Esophagus (tissue), 2 donors: Measurements from ENCODE around the gene FGD5. TPM values are rescaled to one million over a fixed set of nuclear protein-coding genes. Genes with fewer than 3 reads are reported as not detected.

ENCODE experiments used
- H3K27ac ChIP-seq, 2 donors: one replicate each; pipeline ENCODE4 v1.5.1; 2013; ENCODE audit warnings: low read depth in 2 of 2, mild to moderate bottlenecking in 2 of 2, inconsistent platforms in 1 of 2, low read length in 1 of 2, moderate library complexity in 1 of 2
- H3K27me3 ChIP-seq, 2 donors: one replicate each; pipeline ENCODE4 v1.6.1; 2013; ENCODE audit warnings: low read length in 2 of 2, control low read depth in 1 of 2, mild to moderate bottlenecking in 1 of 2; ENCODE audit not compliant: insufficient read depth in 2 of 2, control insufficient read depth in 1 of 2
- H3K36me3 ChIP-seq, 2 donors: one replicate each; pipeline ENCODE4 v1.6.1; 2013; ENCODE audit warnings: low read length in 1 of 2; ENCODE audit not compliant: control insufficient read depth in 2 of 2, insufficient read depth in 2 of 2
- H3K4me1 ChIP-seq, 2 donors: one replicate each; pipeline ENCODE4 v1.6.1; 2013; ENCODE audit warnings: low read length in 1 of 2; ENCODE audit not compliant: control insufficient read depth in 2 of 2, insufficient read depth in 2 of 2
- H3K4me3 ChIP-seq, 2 donors: one replicate each; pipeline ENCODE4 v1.5.1; 2013; ENCODE audit warnings: low read length in 2 of 2, mild to moderate bottlenecking in 2 of 2, low read depth in 1 of 2, moderate library complexity in 1 of 2
- H3K9me3 ChIP-seq, 2 donors: one replicate each; pipeline ENCODE4 v1.6.1; 2013; ENCODE audit warnings: mild to moderate bottlenecking in 2 of 2, low read depth in 1 of 2, low read length in 1 of 2, moderate library complexity in 1 of 2; ENCODE audit not compliant: control insufficient read depth in 2 of 2, insufficient read depth in 1 of 2
- WGBS, 2 donors: extraction: QIAGEN DNeasy Blood & Tissue Kit; methylation state at CpG; one replicate each; pipeline ENCODE4 v1.1.7; 2013; 5-methylcytosine and 5-hydroxymethylcytosine counted together
- polyA plus RNA-seq, 2 donors: library from polyadenylated mRNA; stranded (reverse); fragments of 200-250 nt; gene quantifications; one replicate each; pipeline ENCODE4 v1.2.3, GENCODE V29; 2013
- donor health status: healthy with polysubstance abuse.
- donor health status: Bipolar disorder and iron deficiency.

The FGD5 gene
- polyA plus RNA-seq, 2 donors, result 1.7 TPM

DNA sequence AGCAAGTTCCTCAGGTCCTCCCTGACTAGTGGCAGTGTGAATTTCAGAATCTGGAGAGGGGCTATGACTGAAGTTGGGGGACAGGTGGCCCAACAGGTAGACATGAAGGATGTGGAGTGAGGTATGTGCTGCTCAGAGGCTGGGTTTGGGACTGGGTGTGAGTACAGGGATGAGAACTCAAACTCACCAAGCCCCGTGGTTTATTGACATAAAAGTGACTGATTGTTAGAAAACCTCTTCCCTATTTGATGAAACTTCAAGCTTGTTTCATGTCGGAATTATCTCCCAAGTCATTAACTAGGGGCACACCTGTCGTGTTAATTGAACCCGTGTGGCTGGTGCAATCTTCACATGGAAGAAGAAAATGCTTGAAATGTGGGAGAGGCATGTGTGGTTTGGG is 27.1 kb downstream of the FGD5 start:
- no peaks in the 10 kb centered on the region for H3K36me3 ChIP-seq
- no peaks in the 10 kb centered on the region for H3K9me3 ChIP-seq
- 30 to 37% methylated on average over 4 of the region's 4 CpGs for WGBS, 2 donors
- H3K27ac ChIP-seq, result no peak overlapping the region
- H3K4me3 ChIP-seq, result no peak overlapping the region
- no peaks in the 10 kb centered on the region for H3K27me3 ChIP-seq
- H3K4me1 ChIP-seq, result peaks cover 0 to 6% of the 10 kb centered on the region in 2 donors

DNA sequence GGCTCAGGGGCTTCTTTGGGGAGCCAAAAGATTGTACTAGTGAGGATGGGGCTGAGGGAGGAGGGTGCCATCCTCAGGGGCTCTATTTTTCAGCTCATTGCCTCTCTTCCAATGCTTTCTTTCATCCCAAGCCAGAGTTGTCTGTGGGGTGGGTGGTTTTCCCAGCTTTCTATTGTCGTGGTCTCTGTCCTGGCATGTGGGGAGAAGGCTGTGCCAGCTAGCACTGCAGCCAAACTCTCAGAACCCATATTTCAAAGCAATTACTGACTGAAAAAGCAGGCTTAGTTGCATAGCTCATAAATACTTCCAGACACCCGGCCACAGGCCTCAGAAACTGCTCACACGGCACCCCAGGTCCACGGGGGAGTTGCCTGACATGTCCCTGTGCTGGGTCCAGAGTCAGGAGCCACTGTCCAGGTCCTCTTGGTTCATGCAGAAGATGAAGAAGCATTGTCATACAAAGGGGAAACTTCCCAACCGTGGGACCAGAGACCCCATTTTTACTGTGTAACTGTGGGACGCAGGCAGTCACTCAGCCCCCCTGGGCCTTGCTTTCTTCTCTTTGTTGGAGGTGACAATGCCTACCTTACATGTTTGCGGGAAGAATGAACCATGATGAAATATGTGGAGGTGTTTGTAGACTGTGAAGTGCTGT is 27.6 kb downstream of the FGD5 start:
- no peaks in the 10 kb centered on the region for H3K36me3 ChIP-seq
- H3K27me3 ChIP-seq, result no peaks in the 10 kb centered on the region
- H3K9me3 ChIP-seq, result no peaks in the 10 kb centered on the region
- H3K27ac ChIP-seq, result no peak overlapping the region
- H3K4me1 ChIP-seq, result peaks cover 0 to 6% of the 10 kb centered on the region in 2 donors
- H3K4me3 ChIP-seq, result no peak overlapping the region
- 42 to 45% methylated on average over 7 of the region's 7 CpGs for WGBS, 2 donors

GRCh38 chr3:14847613-14848541 is 29.1 kb downstream of the FGD5 start:
- Histone ChIP-seq H3K27me3 (no peaks in the 10 kb centered on the region), H3K9me3 (no peaks in the 10 kb centered on the region), H3K36me3 (no peaks in the 10 kb centered on the region), H3K4me3 (peak overlapping the region in 1 of 2 donors; percentile 8), H3K27ac (peak overlapping the region in 1 of 2 donors; percentile 26), H3K4me1 (peaks cover 0 to 6% of the 10 kb centered on the region in 2 donors)
- 32% methylated on average over 15 of the region's 15 CpGs for WGBS, 2 donors

GRCh38 chr3:14848906-14849305 is 30.1 kb downstream of the FGD5 start:
- H3K9me3 ChIP-seq, result no peaks in the 10 kb centered on the region

DNA sequence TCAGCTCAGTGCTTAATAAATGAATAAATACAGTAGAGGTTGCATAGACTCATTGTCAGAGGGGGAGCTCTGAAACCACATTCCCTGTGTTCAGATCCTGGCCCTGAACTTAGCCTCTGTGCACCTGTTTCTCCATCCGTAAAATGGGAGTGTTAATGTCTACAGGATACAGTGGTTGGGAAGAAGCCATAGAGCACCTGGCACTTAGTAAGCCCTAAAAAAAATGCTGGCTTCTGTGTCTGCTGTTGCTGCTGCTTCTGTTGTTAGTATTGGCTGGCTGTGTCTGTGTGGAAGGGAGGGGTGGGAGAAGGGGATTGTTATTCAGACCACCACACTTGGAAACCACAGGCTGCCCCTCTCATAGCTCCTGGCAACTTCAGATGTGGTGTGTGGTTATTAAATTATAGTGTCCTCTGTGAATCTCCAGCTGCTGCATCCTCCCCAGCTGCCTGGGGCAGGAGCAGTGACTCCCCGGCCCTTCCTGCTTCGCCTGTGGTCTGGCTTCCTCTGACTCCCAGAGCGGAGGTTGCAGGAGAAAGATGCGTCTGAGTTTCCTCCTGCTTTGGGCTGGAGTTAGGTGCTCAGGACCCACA is 31.0 kb downstream of the FGD5 start:
- WGBS, 2 donors, result 59 to 66% methylated on average over 5 of the region's 5 CpGs
- Histone ChIP-seq H3K27me3 (no peaks in the 10 kb centered on the region), H3K4me1 (peaks cover 0 to 6% of the 10 kb centered on the region in 2 donors), H3K36me3 (no peaks in the 10 kb centered on the region), H3K4me3 (no peak overlapping the region), H3K9me3 (no peaks in the 10 kb centered on the region), H3K27ac (no peak overlapping the region)

More at GRCh38 chr3:14848906-14849305, 30.1 kb downstream of the FGD5 start:
- Histone ChIP-seq H3K27me3 (no peaks in the 10 kb centered on the region), H3K27ac (no peak overlapping the region), H3K36me3 (no peaks in the 10 kb centered on the region), H3K4me3 (no peak overlapping the region), H3K4me1 (peaks cover 0 to 6% of the 10 kb centered on the region in 2 donors)
- 87 to 90% methylated on average over 8 of the region's 8 CpGs for WGBS, 2 donors

DNA sequence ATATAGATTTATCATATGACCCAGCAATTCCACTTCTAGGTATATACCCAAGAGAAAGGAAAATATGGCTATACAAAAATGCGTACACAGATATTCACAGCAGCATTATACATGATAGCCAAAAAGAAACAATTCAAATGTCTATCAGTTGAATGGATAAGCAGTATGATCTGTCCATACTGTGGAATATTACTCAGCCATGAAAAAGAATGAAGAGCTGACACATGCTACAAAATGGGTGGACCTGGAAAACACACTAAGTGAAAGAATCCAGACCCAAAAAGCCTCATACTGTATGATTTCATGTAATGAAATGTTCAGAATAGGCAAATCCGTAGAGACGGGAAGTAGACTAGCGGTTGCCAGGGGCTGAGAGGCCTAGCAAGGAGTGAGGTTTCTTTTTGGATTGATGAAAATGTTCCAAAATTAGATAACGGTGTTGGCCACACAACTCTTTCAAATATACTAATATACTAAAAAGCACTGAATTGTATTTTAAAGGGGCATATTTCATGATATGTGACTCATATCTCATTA is 33.4 kb downstream of the FGD5 start:
- Histone ChIP-seq H3K36me3 (no peaks in the 10 kb centered on the region), H3K9me3 (no peaks in the 10 kb centered on the region), H3K27me3 (no peaks in the 10 kb centered on the region), H3K4me1 (peaks cover 0 to 6% of the 10 kb centered on the region in 2 donors), H3K27ac (no peak overlapping the region), H3K4me3 (no peak overlapping the region)
- WGBS, 2 donors, result 80 to 94% methylated on average over 5 of the region's 5 CpGs

DNA sequence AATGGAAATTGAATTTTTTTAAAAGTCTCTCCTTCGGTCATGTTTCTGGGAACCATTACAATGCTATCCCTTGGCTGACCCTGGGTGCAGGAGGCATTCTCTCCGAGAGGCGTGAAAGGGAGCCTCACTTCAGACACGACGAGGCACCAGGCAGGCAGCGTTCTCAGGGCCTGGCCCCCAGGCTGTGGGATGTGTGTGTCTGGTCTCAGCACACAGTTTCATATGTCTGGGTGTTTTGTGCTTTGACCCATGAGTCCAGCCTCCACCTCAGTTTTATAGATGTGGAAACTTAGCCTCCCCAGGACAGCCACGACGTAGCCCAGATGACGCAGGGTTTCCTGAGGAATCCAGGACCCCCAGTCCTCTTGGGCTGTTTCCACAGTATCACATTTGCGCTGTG is 34.0 kb downstream of the FGD5 start:
- Histone ChIP-seq H3K27ac (no peak overlapping the region), H3K4me3 (no peak overlapping the region), H3K36me3 (no peaks in the 10 kb centered on the region), H3K4me1 (peaks cover 0 to 5% of the 10 kb centered on the region in 2 donors), H3K9me3 (no peaks in the 10 kb centered on the region), H3K27me3 (no peaks in the 10 kb centered on the region)
- 72 to 73% methylated on average over 10 of the region's 10 CpGs for WGBS, 2 donors

GRCh38 chr3:14853271-14853951 is 34.6 kb downstream of the FGD5 start:
- Histone ChIP-seq H3K4me1 (no peaks in the 10 kb centered on the region), H3K27ac (no peak overlapping the region)
- WGBS, 2 donors, result 62 to 68% methylated on average over 15 of the region's 15 CpGs

DNA sequence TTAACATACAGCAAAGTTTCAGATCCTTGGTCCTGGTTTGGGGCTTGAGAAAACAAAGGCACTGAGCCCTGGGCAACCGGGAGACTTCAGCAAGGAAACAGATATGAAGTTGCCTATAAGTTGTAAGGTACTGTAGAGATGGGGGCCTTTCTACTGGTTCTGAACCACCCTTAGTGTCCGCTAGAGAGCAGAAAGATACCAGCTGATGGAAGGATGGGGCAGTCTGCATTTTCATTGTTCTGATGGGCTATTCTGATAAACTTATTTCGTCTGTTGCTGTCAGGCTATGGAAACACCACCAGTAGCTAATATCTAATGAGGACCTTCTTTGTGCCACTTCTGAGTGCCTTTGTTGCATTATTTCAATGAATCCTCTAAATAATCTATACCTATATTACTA is 38.7 kb downstream of the FGD5 start:
- H3K4me1 ChIP-seq, result no peaks in the 10 kb centered on the region
- H3K27me3 ChIP-seq, result no peaks in the 10 kb centered on the region
- no peak overlapping the region for H3K4me3 ChIP-seq
- WGBS, 2 donors, result 78 to 82% methylated on average over 3 of the region's 3 CpGs
- H3K27ac ChIP-seq, result no peak overlapping the region
- no peaks in the 10 kb centered on the region for H3K9me3 ChIP-seq
- H3K36me3 ChIP-seq, result no peaks in the 10 kb centered on the region

More at GRCh38 chr3:14853271-14853951, 34.6 kb downstream of the FGD5 start:
- no peaks in the 10 kb centered on the region for H3K9me3 ChIP-seq
- H3K4me3 ChIP-seq, result no peak overlapping the region
- no peaks in the 10 kb centered on the region for H3K27me3 ChIP-seq
- no peaks in the 10 kb centered on the region for H3K36me3 ChIP-seq
